ENCODE data around the gene GBA2.

GRCh38 chr9:35769763-35770162, 20.7 kb upstream of the GBA2 start:
- TF ChIP-seq CTCF (IDR thresholded peaks at IDR 0.05) (no peak), POLR2AphosphoS5 (IDR thresholded peaks at IDR 0.05; ENCODE audit: insufficient read depth in 1 of 2, low read depth in 1 of 2) (no peak), POLR2A (IDR thresholded peaks at IDR 0.05) (no peak)
